GM19324 (cell line): ENCODE results near the gene FNDC11.
"Not testable (repeated sequence)": the region's sequence is repeated elsewhere in the genome, so short reads cannot be mapped to it uniquely, and the experiment has no call there.

Source experiments
- ATAC-seq: cut with Tn5 transposase; IDR thresholded peaks from one replicate; pipeline ENCODE4 v1.9.1; 2021; ENCODE audit warnings: mild to moderate bottlenecking, moderate library complexity; ENCODE audit not compliant: unreplicated experiment, low FRiP score

FNDC11 gene

GRCh38 chr20:63553933-63554290 is at the start of gene FNDC11:
TSS of gene FNDC11 (plus strand) at chr20:63554159. CDS start at chr20:63555664, 1,505 bp downstream.
- peak; percentile 14 for ATAC-seq

- no peak for ATAC-seq
Measured at GRCh38 chr20:63504642-63505041, 49.3 kb upstream of the FNDC11 start.

- no peak for ATAC-seq
Measured at GRCh38 chr20:63505281-63505680, 48.7 kb upstream of the FNDC11 start.

- ATAC-seq, result no peak
Measured at GRCh38 chr20:63505723-63506122, 48.2 kb upstream of the FNDC11 start.

GRCh38 chr20:63507083-63507743 is 46.7 kb upstream of the FNDC11 start:
- ATAC-seq, result no peak

- no peak for ATAC-seq
Measured at GRCh38 chr20:63508072-63508768, 45.7 kb upstream of the FNDC11 start.

GRCh38 chr20:63509088-63509564 is 44.8 kb upstream of the FNDC11 start:
- ATAC-seq, result no peak

GRCh38 chr20:63513207-63513606 is 40.8 kb upstream of the FNDC11 start:
- ATAC-seq, result no peak

- ATAC-seq, result not testable (repeated sequence)
Measured at GRCh38 chr20:63514520-63514919, 39.4 kb upstream of the FNDC11 start.

GRCh38 chr20:63517376-63518309 is 36.3 kb upstream of the FNDC11 start:
- no peak for ATAC-seq

- ATAC-seq, result no peak
Measured at GRCh38 chr20:63518351-63518861, 35.6 kb upstream of the FNDC11 start.

- no peak for ATAC-seq
Measured at GRCh38 chr20:63518946-63519667, 34.9 kb upstream of the FNDC11 start.

GRCh38 chr20:63519668-63520503 is 34.1 kb upstream of the FNDC11 start:
- ATAC-seq, result peak; percentile 21

GRCh38 chr20:63520504-63520933 is 33.4 kb upstream of the FNDC11 start, which contains the start of gene PPDPF:
TSS of gene PPDPF (plus strand) at chr20:63520765. CDS start at chr20:63521309, 544 bp downstream.
- ATAC-seq, result peak; percentile 73

- ATAC-seq, result peak; percentile 56
Measured at GRCh38 chr20:63520934-63521601, 32.9 kb upstream of the FNDC11 start.

- ATAC-seq, result no peak
Measured at GRCh38 chr20:63521602-63522001, 32.4 kb upstream of the FNDC11 start.

- ATAC-seq, result no peak
Measured at GRCh38 chr20:63522091-63522868, 31.7 kb upstream of the FNDC11 start.
